Measurements from ENCODE around the gene LRRC56.

Gene LRRC56

DNA sequence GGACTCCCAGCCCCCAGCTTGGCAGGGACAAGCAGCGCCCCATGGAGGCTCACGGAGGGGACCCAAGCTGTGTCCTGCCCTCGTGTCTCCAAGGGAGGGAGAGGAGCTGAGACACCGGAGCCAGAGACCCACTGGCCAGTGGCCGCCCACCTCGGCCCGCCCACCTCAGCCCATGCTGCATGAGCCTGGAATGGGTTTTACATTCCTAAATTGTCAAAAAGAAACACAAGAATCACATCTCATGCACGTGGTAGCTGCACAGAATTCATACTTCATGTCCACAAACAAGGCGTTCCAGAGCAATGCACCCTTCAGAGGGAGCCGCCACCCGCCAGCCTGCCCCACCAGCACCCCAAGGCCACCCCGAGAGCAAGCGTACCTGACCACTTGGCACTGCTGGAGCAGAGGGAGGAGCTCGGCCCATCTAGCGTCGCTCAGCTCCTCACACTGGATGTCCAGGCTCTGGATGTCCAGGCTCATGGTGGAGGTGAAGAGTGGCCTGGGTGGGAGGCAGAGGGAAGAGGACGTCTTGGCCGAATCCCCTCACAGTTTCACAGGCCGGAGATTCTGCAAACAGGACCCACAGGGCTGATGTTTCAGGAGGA lies 35.5 kb upstream of the LRRC56 start:
- no peak overlapping the region for H3K4me3 ChIP-seq (replicated peaks; ENCODE audit: low read depth, low read length)
- DNase-seq (ENCODE audit: low read depth): no peak
- TF ChIP-seq, protein P1, sequence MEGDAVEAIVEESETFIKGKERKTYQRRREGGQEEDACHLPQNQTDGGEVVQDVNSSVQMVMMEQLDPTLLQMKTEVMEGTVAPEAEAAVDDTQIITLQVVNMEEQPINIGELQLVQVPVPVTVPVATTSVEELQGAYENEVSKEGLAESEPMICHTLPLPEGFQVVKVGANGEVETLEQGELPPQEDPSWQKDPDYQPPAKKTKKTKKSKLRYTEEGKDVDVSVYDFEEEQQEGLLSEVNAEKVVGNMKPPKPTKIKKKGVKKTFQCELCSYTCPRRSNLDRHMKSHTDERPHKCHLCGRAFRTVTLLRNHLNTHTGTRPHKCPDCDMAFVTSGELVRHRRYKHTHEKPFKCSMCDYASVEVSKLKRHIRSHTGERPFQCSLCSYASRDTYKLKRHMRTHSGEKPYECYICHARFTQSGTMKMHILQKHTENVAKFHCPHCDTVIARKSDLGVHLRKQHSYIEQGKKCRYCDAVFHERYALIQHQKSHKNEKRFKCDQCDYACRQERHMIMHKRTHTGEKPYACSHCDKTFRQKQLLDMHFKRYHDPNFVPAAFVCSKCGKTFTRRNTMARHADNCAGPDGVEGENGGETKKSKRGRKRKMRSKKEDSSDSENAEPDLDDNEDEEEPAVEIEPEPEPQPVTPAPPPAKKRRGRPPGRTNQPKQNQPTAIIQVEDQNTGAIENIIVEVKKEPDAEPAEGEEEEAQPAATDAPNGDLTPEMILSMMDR (IDR thresholded peaks at IDR 0.05; ENCODE audit: low read length, missing control alignments): no peak

DNA sequence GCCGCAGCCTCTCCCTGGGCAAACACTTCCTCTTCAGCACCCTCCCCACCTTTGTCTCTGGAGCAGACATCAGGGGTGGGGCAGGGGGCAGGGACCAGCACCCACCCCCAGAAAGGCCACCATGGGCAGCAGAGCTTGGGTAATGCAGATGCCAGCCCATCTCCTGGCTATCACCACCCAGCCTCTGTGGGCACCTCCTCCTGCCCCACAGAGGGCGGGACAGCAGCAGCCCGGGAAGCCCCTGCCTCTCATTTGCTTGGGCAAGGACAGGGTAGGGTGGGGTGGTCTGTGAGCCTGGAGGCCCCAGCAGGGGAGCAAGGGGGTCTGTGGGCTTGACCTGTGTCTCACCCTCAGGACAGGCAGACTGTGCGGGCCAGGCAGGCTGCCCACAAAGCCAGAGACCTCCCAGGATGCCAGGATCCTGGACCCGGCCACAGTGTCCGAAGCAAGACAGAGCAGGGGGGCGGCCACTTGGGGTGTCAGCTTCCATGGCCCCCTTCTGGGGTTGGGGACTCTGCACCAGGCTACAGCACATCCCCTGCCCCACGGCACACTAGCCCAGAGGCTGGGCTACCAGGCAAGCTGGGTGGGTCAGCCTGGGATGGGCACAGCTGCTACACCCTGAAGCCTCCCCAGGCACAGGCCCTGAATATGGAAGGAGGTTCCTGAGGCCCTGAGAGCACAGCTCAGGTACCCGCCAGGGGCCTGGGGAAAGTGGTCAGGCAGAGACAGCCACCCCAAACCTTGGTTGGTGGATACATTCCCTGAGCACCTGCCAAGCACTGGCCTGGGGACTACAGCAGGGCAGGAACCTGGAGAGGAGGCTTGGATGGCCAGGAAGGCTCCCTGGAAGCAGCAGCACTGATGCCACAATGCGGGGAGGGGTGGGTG lies 34.8 kb upstream of the LRRC56 start:
- H3K4me3 ChIP-seq (replicated peaks; ENCODE audit: low read depth, low read length): peak overlapping the region; percentile 8

DNA sequence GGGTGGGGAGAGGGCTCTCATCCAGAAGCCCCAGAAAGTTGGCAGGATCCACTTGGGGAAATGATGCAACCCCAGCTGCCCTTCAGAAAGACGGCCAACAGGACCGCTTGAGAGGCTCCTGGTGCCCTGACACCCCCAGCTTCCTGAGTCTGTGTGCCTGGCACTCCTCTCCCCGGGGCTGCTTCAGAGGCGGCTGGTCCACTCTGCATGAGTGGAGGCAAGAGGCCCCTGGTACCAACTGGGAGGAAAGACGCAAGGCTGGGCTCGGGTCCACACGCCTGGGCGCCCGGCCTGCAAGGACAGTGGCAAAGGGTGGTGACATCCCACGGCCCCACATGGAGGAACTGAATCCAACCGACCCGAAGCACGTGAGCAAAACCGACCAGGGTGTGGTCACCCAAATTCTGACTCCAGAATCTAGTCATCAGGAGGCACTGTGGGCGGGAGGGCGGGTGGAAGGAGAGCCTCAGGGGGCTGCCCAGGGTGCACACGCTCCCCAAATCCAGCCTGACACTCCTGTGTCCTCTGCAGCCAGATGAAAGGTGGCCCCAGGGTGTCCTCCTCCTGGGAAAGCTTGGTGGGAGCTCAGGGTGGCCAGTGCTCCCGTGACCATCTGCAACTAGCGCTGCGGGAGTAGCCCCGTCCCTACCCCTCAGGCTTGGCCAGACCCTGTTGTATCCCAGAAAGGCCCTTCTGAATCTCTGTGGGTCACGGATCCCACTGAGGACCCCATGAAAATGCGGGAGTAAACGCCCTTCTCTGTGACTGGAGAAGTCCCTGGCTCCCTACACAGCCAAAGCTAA lies 33.9 kb upstream of the LRRC56 start:
- TF ChIP-seq, protein P1 (IDR thresholded peaks at IDR 0.05; ENCODE audit: low read length, missing control alignments): no peak
- peak overlapping the region; percentile 94 for H3K4me3 ChIP-seq (replicated peaks; ENCODE audit: low read depth, low read length)
- DNase-seq (ENCODE audit: low read depth): peak; percentile 76

More for the DNA sequence above, 34.8 kb upstream of the LRRC56 start:
- no peak for DNase-seq (ENCODE audit: low read depth)
- TF ChIP-seq, protein P1 (IDR thresholded peaks at IDR 0.05; ENCODE audit: low read length, missing control alignments): no peak

DNA sequence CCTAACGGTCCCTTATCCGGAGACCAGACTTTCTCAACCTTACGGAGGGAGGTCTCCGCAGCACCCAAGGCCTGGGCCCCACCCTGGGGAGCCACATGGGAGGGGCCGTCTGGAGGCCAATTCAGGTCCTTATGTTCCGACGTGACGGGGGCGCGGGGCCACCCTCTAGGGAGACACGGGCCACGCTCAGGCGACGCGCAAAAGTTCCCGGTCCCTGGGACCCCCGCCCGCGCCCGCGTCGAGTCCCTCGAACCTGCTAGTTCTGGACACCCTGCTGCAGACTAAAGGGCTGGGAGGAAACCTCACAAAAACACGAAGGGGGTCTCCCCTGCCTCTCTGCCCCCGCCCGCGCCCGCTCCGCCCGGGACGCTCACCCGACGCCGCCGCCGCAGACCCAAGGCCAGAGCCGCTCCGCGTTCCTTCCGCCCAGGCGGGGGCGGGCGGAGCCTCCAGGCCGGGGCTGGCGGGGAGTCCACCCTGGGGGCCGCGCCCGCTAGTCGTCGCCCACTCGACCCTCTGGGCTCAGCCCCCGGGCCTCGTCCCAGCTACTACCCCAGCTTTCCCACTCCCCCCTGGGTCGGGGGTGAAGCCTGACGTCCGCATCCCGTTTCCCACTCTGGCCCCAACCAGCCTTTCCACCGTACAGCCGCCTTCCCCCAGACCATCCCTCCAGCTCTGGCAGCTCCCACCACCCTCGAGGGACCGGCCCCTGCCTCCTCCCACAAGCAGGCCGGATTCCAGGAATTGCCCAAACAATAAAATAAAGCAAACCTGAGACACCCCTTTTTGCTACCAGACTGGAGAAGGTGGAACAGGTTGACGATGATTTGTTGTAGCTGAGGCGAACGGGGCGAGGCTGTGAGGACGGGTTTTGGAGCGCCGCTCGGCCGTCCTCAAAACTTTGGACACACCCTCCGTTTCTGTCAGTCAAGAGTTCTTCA lies 33.0 kb upstream of the LRRC56 start:
- peak; percentile 69 for DNase-seq (ENCODE audit: low read depth)
- H3K4me3 ChIP-seq (replicated peaks; ENCODE audit: low read depth, low read length): peak overlapping the region; percentile 94
- TF ChIP-seq, protein P1 (IDR thresholded peaks at IDR 0.05; ENCODE audit: low read length, missing control alignments): no peak

DNA sequence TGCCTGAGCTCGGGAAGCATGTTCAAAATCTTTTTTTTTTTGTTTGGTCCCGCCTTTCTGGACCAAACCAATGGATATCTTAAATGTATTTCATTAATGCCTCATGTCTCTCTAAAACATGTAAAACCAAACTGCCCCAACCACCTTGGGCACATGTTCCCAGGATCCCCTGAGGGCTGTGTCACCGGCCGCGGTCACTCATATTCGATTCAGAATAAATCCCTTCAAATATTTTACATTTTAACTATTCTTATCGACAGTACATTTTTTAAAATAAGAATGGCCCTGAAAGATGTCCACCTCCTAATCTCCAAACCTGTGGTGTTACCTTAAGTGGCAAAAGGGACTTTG lies 32.4 kb upstream of the LRRC56 start:
- peak overlapping the region; percentile 94 for H3K4me3 ChIP-seq (replicated peaks; ENCODE audit: low read depth, low read length)
- no peak for DNase-seq (ENCODE audit: low read depth)
- TF ChIP-seq, protein P1 (IDR thresholded peaks at IDR 0.05; ENCODE audit: low read length, missing control alignments): no peak

Data from fibroblast of pulmonary artery (primary cell).